HepG2 (cell line): ENCODE measurements around the gene TOGARAM1. TPM values are rescaled to one million over a fixed set of nuclear protein-coding genes. Genes with fewer than 3 reads are reported as not detected.
A peak's percentile ranks its signal among the peaks of the same experiment; 100 is the strongest.

Experiments used
- BRCA1 ChIP-seq: sonication (generic); formaldehyde crosslinking; IDR thresholded peaks from 2 replicates; pipeline ENCODE4 v1.4.0; 2020; ENCODE audit warnings: missing genetic modification reagents
- CREB1 ChIP-seq, 2 experiments: fragments of 450-650 bp in 1 of 2; IDR thresholded peaks; 2 replicates each; pipeline ENCODE4 v1.6.1; 2016 to 2017; ENCODE audit warnings: control low read depth in 1 of 2, mild to moderate bottlenecking in 1 of 2, missing compliant biosample characterization in 1 of 2, missing genetic modification characterization in 1 of 2
- ELF3 ChIP-seq: IDR thresholded peaks from 2 replicates; pipeline ENCODE4 v1.6.1; 2016; ENCODE audit warnings: missing genetic modification reagents, missing compliant biosample characterization
- KDM5A ChIP-seq: fragments of 200-600 bp; sonication (generic); IDR thresholded peaks from 2 replicates; pipeline ENCODE4 v1.7.0; 2018; ENCODE audit warnings: antibody characterized with exemption, mild to moderate bottlenecking, low read length, borderline replicate concordance
- KLF12 ChIP-seq: sonication (generic); formaldehyde crosslinking; IDR thresholded peaks from 2 replicates; pipeline ENCODE4 v1.4.0; 2020; ENCODE audit warnings: missing genetic modification reagents, borderline replicate concordance
- MAF1 ChIP-seq: sonication (generic); formaldehyde crosslinking; IDR thresholded peaks from 2 replicates; pipeline ENCODE4 v1.5.0; 2020; ENCODE audit warnings: missing genetic modification reagents, borderline replicate concordance
- MEIS1 ChIP-seq: sonication (generic); formaldehyde crosslinking; IDR thresholded peaks from 2 replicates; pipeline ENCODE4 v1.9.0; 2021; ENCODE audit warnings: mild to moderate bottlenecking, missing genetic modification reagents, moderate library complexity, borderline replicate concordance
- NR2C2 ChIP-seq: sonication (generic); formaldehyde crosslinking; IDR thresholded peaks from 2 replicates; pipeline ENCODE4 v1.4.0; 2020; ENCODE audit warnings: missing genetic modification reagents, mild to moderate bottlenecking, moderate library complexity, borderline replicate concordance
- PITX1 ChIP-seq: sonication (generic); formaldehyde crosslinking; IDR thresholded peaks from 2 replicates; pipeline ENCODE4 v1.5.1; 2020; ENCODE audit warnings: mild to moderate bottlenecking, missing genetic modification reagents
- RNF2 ChIP-seq: fragments of 450-650 bp; conservative IDR thresholded peaks from 2 replicates; pipeline ENCODE4 v1.6.1; 2016; ENCODE audit warnings: low read depth
- SETDB1 ChIP-seq: sonication (generic); formaldehyde crosslinking; IDR thresholded peaks from 2 replicates; pipeline ENCODE4 v1.5.1; 2020; ENCODE audit warnings: missing genetic modification reagents, mild to moderate bottlenecking, borderline replicate concordance
- ZNF296 ChIP-seq: sonication (generic); formaldehyde crosslinking; conservative IDR thresholded peaks from 2 replicates; pipeline ENCODE4 v1.5.0; 2020; ENCODE audit warnings: mild to moderate bottlenecking, missing genetic modification reagents
- ZNF331 ChIP-seq: sonication (generic); formaldehyde crosslinking; IDR thresholded peaks from 2 replicates; pipeline ENCODE4 v1.4.0; 2020; ENCODE audit warnings: missing genetic modification reagents
- ZNF562 ChIP-seq: sonication (generic); formaldehyde crosslinking; IDR thresholded peaks from 2 replicates; pipeline ENCODE4 v1.8.0; 2022; ENCODE audit warnings: missing genetic modification reagents, borderline replicate concordance
- ZNF563 ChIP-seq: sonication (generic); formaldehyde crosslinking; IDR thresholded peaks from 2 replicates; pipeline ENCODE4 v1.8.0; 2022; ENCODE audit warnings: mild to moderate bottlenecking, moderate library complexity, missing genetic modification reagents
- ZNF724P ChIP-seq: sonication (generic); formaldehyde crosslinking; IDR thresholded peaks from 2 replicates; pipeline ENCODE4 v1.8.0; 2022; ENCODE audit warnings: missing genetic modification reagents, borderline replicate concordance
- ZSCAN21 ChIP-seq: sonication (generic); formaldehyde crosslinking; IDR thresholded peaks from 2 replicates; pipeline ENCODE4 v1.8.0; 2022; ENCODE audit warnings: mild to moderate bottlenecking, missing genetic modification reagents, moderate library complexity, borderline replicate concordance
- polyA plus RNA-seq, 8 experiments: library from polyadenylated mRNA; depleted of rRNA in 3 of 8; stranded (reverse) in 7 of 8; unstranded in 1 of 8; fragments of >200 nt; fragmentation: Illumina TruSeq in 4 of 8; extraction: Trizol in 4 of 8; gene quantifications; 2 replicates each; pipeline versions ENCODE4 v1.2.1 to v1.2.3, GENCODE V29; 2011 to 2016; ENCODE audit warnings: low read depth in 4 of 8, missing spikeins in 1 of 8, mixed read lengths in 1 of 8; ENCODE audit not compliant: insufficient read depth in 1 of 8
- total RNA-seq, 5 experiments: library from RNA; depleted of rRNA; stranded (reverse); fragments of >200 nt; fragmentation: Illumina TruSeq; extraction: Trizol; gene quantifications; 2 replicates each; pipeline ENCODE4 v1.2.3, GENCODE V29; 2016; ENCODE audit warnings: low read depth in 1 of 5
- TF ChIP-seq, protein P1 (sequence below): sonication (generic); formaldehyde crosslinking; IDR thresholded peaks from 2 replicates; pipeline ENCODE4 v1.5.1; 2020; ENCODE audit warnings: mild to moderate bottlenecking, missing genetic modification reagents
- TF ChIP-seq, protein P2 (sequence below): IDR thresholded peaks from 2 replicates; pipeline ENCODE4 v1.6.1; 2016; ENCODE audit warnings: missing compliant biosample characterization, missing genetic modification reagents, borderline replicate concordance
- TF ChIP-seq, protein P3 (sequence below): sonication (generic); formaldehyde crosslinking; IDR thresholded peaks from 2 replicates; pipeline ENCODE4 v1.4.0; 2020; ENCODE audit warnings: missing genetic modification reagents, borderline replicate concordance

Gene TOGARAM1
- total and polyA plus RNA-seq, 2 of the 13 experiments (the other 11 are each of a cell fraction or from before 2014, with no cell fraction given) = 5.6 to 9.8 TPM

DNA sequence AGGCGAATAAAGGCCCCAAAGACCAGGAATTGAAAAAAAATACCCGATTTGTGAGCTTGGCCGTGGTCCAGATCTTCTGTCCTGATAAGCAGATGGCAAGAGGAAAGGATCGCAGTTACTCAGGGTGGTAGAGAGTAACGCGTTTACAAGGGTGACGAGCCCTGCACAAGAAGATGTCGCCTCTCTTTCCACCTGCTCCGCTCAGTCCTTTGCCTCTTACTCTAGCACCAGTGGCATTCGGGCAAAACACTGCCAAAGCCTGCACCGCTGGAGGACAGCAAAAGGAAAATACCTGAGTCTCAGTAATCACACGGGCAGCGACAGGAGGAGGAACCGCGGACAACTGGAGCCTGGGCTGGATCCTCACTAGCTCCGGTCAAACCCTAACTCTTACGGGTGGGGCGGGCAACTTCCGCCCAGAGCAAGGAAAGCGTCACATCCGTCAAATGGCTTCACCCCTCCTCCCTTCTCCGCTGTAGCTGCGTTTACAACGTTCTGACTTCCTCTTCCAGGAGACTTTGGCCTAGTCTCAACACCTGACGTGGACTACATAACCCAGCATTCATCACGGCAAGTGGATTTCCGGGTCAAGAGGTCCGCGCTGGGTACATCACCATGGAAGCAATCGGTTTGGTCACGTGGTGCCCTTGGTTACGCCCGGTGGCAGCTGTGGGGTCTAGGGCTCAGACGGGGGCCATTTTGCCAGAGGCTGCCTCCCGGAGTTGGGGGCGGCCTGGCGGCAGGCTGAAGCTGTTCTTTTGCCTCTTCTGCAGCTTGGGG, at the start of gene TOGARAM1, which contains the start of gene KLHL28 (continued):
- TF ChIP-seq CREB1 (IDR thresholded peaks at IDR 0.05) (peak; percentile 91), CREB1 (CRISPR knock-in tag; IDR thresholded peaks at IDR 0.05) (peak; percentile 97), ZNF331 (CRISPR knock-in tag) (no peak; the same call in 1 of the 2 replicates), PITX1 (CRISPR knock-in tag) (peak; percentile 59), ZNF724P (CRISPR knock-in tag) (no peak), ZSCAN21 (CRISPR knock-in tag) (peak; percentile 46; the same call in 1 of the 2 replicates), ELF3 (CRISPR knock-in tag) (peak; percentile 99), MEIS1 (peak; percentile 26; the same call in 1 of the 2 replicates), ZNF296 (CRISPR knock-in tag) (no peak), RNF2 (no peak), SETDB1 (no peak), MAF1 (CRISPR knock-in tag) (no peak), ZNF563 (CRISPR knock-in tag) (no peak), NR2C2 (CRISPR knock-in tag) (peak; percentile 100), KDM5A (peak; percentile 61; the same call in 1 of the 2 replicates), ZNF562 (CRISPR knock-in tag) (no peak), BRCA1 (CRISPR knock-in tag) (no peak), KLF12 (CRISPR knock-in tag) (no peak)
- TF ChIP-seq, protein P1, sequence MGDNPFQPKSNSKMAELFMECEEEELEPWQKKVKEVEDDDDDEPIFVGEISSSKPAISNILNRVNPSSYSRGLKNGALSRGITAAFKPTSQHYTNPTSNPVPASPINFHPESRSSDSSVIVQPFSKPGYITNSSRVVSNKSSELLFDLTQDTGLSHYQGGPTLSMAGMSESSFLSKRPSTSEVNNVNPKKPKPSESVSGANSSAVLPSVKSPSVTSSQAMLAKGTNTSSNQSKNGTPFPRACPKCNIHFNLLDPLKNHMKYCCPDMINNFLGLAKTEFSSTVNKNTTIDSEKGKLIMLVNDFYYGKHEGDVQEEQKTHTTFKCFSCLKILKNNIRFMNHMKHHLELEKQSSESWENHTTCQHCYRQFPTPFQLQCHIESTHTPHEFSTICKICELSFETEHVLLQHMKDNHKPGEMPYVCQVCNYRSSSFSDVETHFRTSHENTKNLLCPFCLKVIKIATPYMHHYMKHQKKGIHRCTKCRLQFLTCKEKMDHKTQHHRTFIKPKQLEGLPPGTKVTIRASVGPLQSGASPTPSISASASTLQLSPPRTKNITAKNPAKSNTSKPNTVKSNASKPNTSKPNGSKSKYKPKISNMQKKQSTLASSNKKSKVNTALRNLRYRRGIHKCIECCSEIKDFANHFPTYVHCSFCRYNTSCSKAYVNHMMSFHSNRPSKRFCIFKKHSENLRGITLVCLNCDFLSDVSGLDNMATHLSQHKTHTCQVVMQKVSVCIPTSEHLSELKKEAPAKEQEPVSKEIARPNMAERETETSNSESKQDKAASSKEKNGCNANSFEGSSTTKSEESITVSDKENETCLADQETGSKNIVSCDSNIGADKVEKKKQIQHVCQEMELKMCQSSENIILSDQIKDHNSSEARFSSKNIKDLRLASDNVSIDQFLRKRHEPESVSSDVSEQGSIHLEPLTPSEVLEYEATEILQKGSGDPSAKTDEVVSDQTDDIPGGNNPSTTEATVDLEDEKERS (CRISPR knock-in tag) = no peak
- TF ChIP-seq, protein P2, sequence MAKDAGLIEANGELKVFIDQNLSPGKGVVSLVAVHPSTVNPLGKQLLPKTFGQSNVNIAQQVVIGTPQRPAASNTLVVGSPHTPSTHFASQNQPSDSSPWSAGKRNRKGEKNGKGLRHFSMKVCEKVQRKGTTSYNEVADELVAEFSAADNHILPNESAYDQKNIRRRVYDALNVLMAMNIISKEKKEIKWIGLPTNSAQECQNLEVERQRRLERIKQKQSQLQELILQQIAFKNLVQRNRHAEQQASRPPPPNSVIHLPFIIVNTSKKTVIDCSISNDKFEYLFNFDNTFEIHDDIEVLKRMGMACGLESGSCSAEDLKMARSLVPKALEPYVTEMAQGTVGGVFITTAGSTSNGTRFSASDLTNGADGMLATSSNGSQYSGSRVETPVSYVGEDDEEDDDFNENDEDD (CRISPR knock-in tag) = 0 out of 2 replicates have a peak, but pooled peaks have one; percentile 9
- TF ChIP-seq, protein P3, sequence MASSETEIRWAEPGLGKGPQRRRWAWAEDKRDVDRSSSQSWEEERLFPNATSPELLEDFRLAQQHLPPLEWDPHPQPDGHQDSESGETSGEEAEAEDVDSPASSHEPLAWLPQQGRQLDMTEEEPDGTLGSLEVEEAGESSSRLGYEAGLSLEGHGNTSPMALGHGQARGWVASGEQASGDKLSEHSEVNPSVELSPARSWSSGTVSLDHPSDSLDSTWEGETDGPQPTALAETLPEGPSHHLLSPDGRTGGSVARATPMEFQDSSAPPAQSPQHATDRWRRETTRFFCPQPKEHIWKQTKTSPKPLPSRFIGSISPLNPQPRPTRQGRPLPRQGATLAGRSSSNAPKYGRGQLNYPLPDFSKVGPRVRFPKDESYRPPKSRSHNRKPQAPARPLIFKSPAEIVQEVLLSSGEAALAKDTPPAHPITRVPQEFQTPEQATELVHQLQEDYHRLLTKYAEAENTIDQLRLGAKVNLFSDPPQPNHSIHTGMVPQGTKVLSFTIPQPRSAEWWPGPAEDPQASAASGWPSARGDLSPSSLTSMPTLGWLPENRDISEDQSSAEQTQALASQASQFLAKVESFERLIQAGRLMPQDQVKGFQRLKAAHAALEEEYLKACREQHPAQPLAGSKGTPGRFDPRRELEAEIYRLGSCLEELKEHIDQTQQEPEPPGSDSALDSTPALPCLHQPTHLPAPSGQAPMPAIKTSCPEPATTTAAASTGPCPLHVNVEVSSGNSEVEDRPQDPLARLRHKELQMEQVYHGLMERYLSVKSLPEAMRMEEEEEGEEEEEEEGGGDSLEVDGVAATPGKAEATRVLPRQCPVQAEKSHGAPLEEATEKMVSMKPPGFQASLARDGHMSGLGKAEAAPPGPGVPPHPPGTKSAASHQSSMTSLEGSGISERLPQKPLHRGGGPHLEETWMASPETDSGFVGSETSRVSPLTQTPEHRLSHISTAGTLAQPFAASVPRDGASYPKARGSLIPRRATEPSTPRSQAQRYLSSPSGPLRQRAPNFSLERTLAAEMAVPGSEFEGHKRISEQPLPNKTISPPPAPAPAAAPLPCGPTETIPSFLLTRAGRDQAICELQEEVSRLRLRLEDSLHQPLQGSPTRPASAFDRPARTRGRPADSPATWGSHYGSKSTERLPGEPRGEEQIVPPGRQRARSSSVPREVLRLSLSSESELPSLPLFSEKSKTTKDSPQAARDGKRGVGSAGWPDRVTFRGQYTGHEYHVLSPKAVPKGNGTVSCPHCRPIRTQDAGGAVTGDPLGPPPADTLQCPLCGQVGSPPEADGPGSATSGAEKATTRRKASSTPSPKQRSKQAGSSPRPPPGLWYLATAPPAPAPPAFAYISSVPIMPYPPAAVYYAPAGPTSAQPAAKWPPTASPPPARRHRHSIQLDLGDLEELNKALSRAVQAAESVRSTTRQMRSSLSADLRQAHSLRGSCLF (CRISPR knock-in tag) = no peak
